GM21723 (cell line): Measurements from ENCODE around the gene ERGIC1.
A peak's percentile ranks its signal among the peaks of the same experiment; 100 is the strongest.

Source experiments
- ATAC-seq: cut with Tn5 transposase; IDR thresholded peaks from one replicate; pipeline ENCODE4 v1.9.1; 2021; ENCODE audit warnings: mild to moderate bottlenecking, moderate library complexity; ENCODE audit not compliant: unreplicated experiment

Gene ERGIC1

DNA sequence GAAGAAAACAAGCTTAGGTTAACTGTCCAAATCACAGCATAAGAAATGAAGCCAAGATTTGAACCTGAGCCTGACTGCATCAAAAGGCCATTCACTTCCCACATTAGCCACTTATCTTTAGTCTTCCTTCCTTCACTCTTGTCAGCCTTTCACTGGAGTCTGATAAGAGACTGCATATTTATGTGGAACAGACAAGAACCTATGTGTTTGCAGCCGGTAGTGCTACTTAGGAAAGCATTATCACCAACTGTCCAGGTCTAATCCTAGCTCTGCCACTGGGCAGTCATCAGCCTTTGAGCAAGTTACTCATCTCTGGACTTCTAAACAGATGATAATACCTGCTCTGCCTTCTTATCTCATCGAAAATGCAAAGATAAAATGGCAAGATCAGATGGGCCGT is 137.4 kb downstream of the ERGIC1 start:
- no peak for ATAC-seq

DNA sequence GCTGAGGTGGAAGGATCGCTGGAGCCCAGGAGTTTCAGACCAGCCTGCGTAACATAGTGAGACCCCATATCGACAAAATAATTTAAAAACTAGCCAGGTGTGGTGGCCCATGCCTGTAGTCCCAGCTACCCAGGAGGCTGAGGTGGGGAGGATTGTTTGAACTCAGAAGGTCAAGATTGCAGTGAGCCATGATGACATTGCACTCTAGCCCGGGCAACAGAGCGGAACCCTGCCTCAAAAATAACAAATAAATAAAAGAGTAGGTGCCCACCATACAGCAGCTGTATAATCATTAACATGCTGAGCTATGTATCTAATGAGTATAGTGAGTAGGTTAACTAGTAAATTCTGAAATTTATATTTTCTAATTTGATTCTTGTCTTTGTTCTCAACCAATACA is 138.5 kb downstream of the ERGIC1 start:
- ATAC-seq, result no peak

DNA sequence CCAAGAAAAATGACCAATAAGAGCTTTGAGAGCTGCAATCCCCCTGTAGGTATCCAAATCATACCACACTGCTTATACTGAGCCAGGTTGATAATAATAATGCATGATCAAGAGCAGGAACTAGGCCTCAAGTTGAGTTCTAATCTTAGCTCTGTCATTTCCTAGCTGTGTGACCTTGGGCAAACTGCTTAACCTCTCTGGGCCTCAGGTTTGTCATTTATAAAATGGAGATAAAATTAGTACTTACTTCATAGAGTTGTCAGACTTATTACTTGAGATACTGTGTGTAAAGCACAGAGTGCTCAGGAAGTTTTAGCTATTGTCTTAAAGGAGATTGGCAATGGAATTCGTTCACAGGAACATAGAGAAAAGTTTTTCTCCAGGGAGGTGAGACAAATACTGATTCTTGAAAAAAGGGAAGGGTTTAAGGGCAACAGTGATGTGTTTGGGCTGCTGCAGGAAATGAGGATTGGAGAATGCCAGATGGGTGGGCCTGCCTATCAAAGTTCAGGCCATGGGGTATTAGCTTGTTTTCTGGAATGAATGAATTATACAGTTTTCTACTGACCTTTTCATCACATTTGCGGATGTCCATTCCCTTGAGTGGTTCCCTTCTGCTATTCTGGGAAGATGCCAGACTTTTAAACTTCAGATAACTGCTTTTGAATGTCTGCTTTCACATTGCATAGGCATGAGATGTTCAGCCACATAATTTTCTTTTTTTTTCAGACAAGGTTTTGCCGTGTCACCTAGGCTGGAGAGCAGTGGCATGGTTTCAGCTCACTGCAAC is 139.3 kb downstream of the ERGIC1 start:
- no peak for ATAC-seq

DNA sequence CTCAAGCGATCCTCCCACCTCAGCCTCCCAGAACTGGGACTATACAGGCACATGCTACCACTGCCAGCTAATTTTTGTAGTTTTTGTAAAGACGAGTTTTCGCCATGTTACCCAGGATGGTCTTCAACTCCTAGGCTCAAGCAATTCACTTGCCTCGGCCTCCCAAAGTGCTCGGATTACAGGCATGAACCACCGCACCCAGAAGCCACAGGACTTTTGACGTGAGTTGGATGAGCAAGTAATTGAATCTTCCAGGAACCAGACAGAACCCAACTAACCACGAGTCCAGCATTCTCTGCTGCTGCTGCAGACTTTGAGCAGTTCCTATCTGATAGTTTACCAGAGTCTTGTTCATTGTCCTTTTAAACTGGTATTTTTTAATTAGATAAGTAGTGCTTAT is 139.9 kb downstream of the ERGIC1 start:
- no peak for ATAC-seq

DNA sequence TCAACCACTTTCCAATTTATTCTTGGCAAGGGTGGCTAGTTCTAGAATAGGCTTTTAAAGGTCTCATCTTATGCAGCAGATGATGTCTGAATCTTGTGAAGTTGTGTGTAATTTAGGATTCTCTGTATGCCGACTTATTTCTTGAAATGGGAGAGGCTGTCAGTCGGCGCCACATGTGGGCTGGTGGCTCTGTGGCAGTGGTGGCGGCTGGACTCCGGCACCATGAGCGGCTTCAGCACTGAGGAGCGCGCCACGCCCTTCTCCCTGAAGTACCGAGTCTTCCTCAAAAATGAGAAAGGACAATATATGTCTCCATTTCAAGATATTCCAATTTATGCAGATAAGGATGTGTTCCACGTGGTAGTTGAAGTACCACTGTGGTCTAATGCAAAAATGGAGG is 141.2 kb downstream of the ERGIC1 start:
- no peak for ATAC-seq

DNA sequence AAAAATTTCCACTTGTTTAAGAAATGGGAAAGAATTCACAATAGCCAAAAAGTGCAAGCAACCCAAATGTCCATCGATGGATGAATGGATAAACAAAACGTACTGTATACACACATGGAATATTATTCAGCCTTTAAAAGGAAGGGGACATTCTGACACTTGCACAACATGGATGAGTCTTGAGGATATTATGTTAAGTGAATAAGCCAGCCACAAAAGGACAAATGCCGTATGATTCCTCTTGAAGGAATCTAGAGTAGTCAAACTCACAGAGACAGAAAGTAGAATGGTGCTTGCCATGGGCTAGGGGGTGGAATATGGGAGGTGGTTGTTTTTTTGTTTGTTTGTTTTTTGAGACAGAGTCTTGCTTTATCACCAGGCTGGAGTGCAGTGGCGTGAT is 145.7 kb downstream of the ERGIC1 start:
- no peak for ATAC-seq

DNA sequence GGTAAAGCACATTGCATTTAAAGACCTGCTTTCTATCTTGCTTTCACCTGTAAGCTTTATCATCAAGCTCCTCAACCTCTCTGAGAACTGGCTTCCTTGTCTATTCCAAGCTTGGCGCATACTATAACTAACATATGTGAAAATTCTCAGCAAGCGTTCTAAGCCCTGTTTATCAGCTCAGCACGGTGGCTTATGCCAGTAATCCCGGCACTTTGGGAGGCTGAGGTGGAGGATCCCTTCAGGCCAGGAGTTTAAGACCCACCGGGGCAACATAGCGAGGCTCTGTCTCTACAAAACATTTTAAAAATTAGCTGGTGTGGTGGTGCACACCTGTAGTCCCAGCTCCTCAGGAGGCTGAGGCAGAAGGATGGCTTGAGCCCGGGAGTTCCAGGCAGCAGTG is 147.9 kb downstream of the ERGIC1 start:
- no peak for ATAC-seq

DNA sequence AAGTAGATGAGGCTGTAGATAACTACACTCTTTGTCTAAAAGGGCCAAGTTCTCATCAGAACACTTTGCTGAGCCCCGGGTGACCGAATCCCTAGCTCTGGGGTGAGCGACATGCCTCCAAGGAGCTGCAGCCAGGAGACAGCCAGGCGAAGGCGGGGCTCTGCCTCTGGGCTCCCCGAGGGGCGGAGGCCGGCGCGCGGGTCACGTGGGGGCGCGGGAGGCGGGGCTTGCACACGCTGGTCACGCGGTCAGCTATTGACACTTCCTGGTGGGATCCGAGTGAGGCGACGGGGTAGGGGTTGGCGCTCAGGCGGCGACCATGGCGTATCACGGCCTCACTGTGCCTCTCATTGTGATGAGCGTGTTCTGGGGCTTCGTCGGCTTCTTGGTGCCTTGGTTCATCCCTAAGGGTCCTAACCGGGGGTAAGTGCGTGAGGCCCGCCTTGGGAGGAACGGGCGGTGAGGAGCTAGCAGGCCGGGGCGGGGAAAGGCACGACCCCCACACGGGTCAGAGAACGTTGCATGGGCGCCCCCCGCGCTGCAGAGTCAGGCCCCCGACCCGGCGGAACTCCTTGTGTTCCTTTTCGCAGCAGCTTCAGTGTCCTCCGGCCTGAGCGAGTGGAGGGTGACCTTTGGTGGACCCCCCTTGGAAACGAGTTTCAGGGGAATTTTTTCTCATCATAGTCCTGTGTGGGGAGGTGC is 149.6 kb downstream of the ERGIC1 start, which contains the start of gene ATP6V0E1:
TSS of gene ATP6V0E1 (plus strand) at position 230 of the 702 bp plus-strand sequence. CDS start at position 320, 90 bp downstream.
- peak; percentile 90 for ATAC-seq

DNA sequence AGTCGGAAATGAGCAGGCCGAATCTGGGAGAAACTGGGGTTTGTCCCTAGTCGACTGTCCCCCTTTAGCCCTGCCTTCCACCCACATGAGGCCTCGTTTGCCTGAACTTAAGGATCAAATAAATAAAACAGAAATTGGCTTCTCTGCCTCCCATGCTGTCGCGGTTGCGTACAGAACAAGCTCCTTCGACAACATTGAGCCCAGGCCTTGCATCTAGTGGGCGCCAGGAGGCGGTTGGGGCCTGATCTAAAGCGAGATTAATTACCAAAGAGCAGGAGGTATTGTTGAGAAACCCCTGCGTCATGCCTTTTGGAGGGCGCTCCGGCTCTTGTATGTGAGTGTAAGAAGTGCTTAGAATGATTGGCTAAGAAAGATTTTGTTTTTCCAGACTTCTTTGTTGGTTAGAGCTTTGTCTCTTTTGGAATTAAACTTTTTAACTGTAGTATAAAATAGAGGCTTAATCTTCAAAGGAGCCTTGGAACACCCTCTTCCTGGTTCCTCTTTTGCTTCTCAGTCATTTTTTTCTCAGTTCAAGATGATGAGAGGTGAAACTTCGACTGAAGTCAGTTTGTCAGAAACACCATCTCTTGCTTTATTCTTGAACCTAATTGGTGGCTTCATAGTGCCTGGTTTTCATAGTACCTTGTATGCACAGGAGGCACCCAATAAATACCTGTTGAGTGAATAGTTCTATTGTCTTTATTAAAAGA is 150.3 kb downstream of the ERGIC1 start:
- ATAC-seq, result peak; percentile 62

DNA sequence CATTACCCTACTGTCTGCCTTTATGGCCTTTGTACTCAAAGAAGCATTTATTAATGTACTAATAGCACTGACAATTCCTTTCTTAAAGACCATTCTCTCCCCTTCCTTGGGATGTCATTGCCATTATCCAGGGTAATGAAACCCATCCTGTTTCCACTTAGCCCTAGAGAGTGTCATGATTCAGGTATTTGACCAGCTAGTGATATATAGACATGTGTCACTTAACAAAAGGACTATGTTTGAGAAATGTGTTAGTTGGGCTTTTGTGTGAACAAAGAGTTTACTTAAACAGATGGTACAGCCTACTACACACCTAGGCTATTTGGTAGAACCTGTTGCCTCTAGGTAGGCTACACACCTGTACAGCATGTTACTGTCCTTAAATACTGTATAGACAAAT is 151.5 kb downstream of the ERGIC1 start:
- ATAC-seq, result no peak

DNA sequence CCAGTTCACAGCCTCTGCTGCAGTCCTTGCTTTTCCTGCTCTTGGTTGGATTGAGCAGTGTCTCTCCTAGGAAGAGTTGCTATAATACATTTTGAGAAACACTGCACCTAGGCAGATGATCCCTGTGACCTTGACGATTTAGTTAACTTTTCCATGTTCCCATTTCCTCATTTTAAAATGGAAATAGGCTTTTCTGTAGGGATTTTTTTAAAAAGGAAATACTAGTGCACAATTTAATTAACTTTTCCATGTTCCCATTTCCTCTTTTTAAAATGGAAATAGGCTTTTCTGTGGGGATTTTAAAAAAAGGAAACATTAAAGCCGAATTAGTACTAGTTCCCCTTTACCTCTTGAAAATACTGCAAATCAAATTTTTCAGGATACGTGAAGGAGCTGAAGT is 154.2 kb downstream of the ERGIC1 start:
- no peak for ATAC-seq

DNA sequence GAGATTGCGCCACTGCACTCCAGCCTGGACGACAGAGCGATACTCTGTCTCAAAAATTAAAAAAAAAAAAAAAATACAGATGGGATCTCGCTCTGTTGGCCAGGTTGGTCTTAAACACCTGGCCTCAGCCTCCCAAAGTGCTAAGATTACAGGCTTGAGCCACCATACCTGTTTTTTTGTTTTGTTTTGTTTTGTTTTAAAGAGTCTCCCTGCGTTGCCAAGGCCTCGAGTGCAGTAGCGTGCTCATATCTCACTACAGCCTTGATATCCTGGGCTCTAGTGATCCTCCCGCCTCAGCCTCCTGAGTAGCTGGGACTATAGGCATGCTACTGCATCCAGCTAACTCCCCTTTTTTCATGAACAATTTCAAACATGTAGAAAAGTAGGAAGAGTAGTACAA is 156.7 kb downstream of the ERGIC1 start:
- no peak for ATAC-seq

DNA sequence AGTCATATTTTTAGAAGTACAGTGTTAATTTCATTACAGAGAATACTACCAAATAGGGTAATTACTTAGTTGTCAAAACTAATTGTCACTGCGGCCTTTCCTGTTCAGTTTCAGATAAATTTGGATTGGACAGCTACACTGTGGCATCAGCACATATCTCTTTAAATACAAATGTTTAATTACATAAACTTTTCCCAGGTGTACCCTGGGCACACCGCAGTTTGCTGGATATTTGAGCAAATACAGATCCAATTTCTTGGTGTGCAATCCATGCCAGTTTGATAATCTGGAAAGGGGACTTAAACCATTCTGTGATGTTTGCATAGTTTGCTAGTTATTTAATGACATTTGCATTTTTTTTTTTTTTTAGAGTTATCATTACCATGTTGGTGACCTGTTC is 160.4 kb downstream of the ERGIC1 start:
- no peak for ATAC-seq

DNA sequence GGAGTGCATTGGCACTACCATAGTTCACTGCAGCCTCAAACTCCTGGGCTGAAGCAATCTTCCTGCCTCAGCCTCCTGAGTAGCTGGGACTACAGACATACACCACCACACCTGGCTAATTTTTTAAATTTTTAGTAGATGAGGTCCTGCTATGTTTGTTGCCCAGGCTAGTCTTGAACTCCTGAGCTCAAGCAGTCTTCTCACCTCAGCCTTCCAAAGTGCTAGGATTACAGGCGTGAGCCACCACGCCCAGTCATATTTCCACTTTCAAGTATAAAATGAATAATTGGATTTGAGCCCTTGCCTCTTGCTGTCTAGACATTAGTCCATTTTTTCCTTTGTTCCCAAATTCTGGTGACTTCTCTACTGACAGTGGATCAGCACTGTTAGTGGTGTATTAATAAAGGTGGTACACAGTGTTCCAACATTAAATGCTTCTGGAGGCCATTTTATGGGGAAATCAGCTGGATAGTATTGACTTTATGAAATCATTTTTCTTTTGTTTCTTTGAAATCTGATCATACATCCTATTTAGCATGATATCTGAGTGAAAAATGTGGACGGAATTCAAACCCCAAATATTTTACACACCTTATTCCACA is 165.4 kb downstream of the ERGIC1 start:
- no peak for ATAC-seq

DNA sequence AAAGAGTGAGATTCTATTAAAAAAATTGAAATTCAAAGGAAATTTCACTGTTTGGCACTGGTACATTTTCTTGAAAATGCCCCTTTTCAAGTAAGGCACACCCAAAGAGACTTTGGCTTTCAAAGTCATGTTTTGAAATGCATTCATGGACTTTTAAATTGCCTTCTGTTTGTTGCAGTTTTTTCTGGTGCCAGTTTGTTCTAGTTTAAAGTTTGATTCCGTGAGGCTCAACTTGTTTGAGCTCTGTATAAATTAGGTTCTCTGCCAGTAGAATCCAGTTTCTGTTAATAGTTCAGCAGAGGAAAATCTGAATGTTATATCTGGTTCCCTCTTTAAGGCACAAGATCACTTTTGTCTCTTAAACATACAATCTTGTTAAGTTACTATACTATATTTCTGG is 165.9 kb downstream of the ERGIC1 start:
- no peak for ATAC-seq

DNA sequence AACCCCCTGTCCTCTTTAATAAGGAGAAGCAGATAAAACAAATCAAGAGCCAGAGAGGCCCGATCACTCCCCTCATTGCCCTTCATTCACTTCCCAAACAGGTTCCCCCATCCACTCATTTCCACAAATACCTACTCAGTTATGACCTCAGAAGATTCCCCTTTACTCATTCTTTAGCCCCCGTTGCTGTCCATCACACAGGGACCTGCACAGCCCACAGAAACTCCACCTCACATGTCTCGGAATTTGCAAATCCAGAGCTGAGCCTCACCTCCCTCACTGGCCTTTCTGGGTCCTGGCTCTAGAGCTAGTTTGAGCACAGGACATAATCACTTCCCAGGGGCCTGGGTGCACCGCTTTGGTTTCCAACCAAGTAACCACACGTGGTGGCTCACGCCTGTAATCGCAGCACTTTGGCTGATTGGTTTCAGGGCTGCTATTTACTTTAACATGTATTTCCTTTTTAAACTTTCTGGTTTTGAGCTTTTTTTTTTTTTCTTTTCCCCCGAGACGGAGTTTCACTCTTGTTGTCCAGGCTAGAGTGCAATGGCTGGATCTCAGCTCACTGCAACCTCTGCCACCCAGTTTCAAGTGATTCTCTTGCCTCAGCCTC is 167.3 kb downstream of the ERGIC1 start:
- ATAC-seq, result peak; percentile 69
